PC-9 (cell line): ENCODE results near the gene ME1. TPM values are rescaled to one million over a fixed set of nuclear protein-coding genes. Genes with fewer than 3 reads are reported as not detected.

Experiments
- BruUV-seq: library from RNA; stranded (reverse); fragments of 400-500 nt; replicated peaks from 2 replicates; lab custom pipeline; 2021; lab: Mats Ljungman, UMichigan
- CTCF ChIA-PET: fragments of 300-600 bp; sonication (Branson Sonifier 250); formaldehyde crosslinking; loops from one replicate; lab custom pipeline; 2022; ENCODE audit warnings: antibody characterized with exemption; lab: Charles Lee
- POLR2A ChIA-PET: fragments of 300-600 bp; sonication (Branson Sonifier 250); formaldehyde crosslinking; loops from one replicate; lab custom pipeline; 2022; ENCODE audit warnings: antibody characterized with exemption; ENCODE audit not compliant: unreplicated experiment; lab: Charles Lee
- DNase-seq, 2 experiments: peaks; one replicate each; pipeline versions ENCODE4 v3.0.0 to v3.0.0-alpha.2; 2015 to 2022; ENCODE audit warnings: mixed read lengths in 1 of 2
- H2AFZ ChIP-seq: fragments of 200-600 bp; sonication (generic); 2 replicates; pipeline ENCODE4 v1.8.1; 2017; ENCODE audit warnings: antibody characterized with exemption
- H3F3A ChIP-seq: fragments of 200-600 bp; sonication (generic); 2 replicates; pipeline ENCODE4 v1.8.1; 2017; ENCODE audit warnings: antibody characterized with exemption, mild to moderate bottlenecking, low read depth; ENCODE audit not compliant: insufficient read depth
- H3K27ac ChIP-seq: fragments of 200-600 bp; sonication (generic); 2 replicates; pipeline ENCODE4 v1.6.1; 2016; ENCODE audit warnings: mixed run types
- H3K27me3 ChIP-seq: fragments of 200-600 bp; sonication (generic); 2 replicates; pipeline ENCODE4 v1.6.1; 2016; ENCODE audit warnings: low read depth, mixed run types; ENCODE audit not compliant: insufficient read depth
- H3K36me3 ChIP-seq: fragments of 200-600 bp; sonication (generic); 2 replicates; pipeline ENCODE4 v1.6.1; 2016; ENCODE audit warnings: low read depth, mixed run types
- H3K4me1 ChIP-seq: fragments of 200-600 bp; sonication (generic); replicated peaks from 2 replicates; pipeline ENCODE4 v1.6.1; 2016; ENCODE audit warnings: mixed run types; ENCODE audit not compliant: insufficient read depth
- H3K4me2 ChIP-seq: fragments of 200-600 bp; sonication (generic); 2 replicates; pipeline ENCODE4 v1.6.1; 2017; ENCODE audit warnings: mixed run types
- H3K4me3 ChIP-seq: fragments of 200-600 bp; sonication (generic); 2 replicates; pipeline ENCODE4 v1.6.1; 2016; ENCODE audit warnings: mixed run types
- H3K79me2 ChIP-seq: fragments of 200-600 bp; sonication (generic); 2 replicates; pipeline ENCODE4 v1.6.1; 2017; ENCODE audit warnings: low read depth, mixed run types
- H3K9me2 ChIP-seq: fragments of 200-600 bp; sonication (generic); 2 replicates; pipeline ENCODE4 v1.8.1; 2017; ENCODE audit warnings: mild to moderate bottlenecking; ENCODE audit not compliant: insufficient read depth
- H3K9me3 ChIP-seq: fragments of 200-600 bp; sonication (generic); 2 replicates; pipeline ENCODE4 v1.8.1; 2016; ENCODE audit warnings: low read depth; ENCODE audit not compliant: insufficient read depth
- H4K20me1 ChIP-seq: fragments of 200-600 bp; sonication (generic); 2 replicates; pipeline ENCODE4 v1.8.1; 2017; ENCODE audit not compliant: insufficient read depth
- CTCF ChIP-seq: fragments of 200-600 bp; sonication (generic); conservative IDR thresholded peaks from 2 replicates; pipeline ENCODE4 v1.6.1; 2017; ENCODE audit warnings: mixed run types, antibody characterized with exemption, mild to moderate bottlenecking, moderate library complexity
- EZH2 ChIP-seq: fragments of 200-600 bp; sonication (generic); IDR thresholded peaks from 2 replicates; pipeline ENCODE4 v1.8.0; 2017; ENCODE audit warnings: antibody characterized with exemption, low read depth
- intact Hi-C: fragments of 100-400 bp; cut with micrococcal nuclease; formaldehyde crosslinking; loops from one replicate; pipeline ENCODE4 v1.10.0; 2022; ENCODE audit not compliant: unreplicated experiment
- total RNA-seq: library from RNA; stranded (reverse); gene quantifications from 2 replicates; pipeline ENCODE4 v1.2.3, GENCODE V29; 2021

Gene ME1
- total RNA-seq, 1 experiment from 2014 or later = 111 TPM

- Histone ChIP-seq H3K79me2 (no peaks in the 10 kb centered on the region), H3K4me1 (no peaks in the 10 kb centered on the region), H3K27ac (no peak overlapping the region), H3K4me3 (no peak overlapping the region), H3F3A (peaks cover 3% of the 10 kb centered on the region; the same call in 1 of the 2 replicates), H2AFZ (no peak overlapping the region), H3K27me3 (no peaks in the 10 kb centered on the region), H3K4me2 (no peak overlapping the region), H3K9me3 (no peaks in the 10 kb centered on the region), H4K20me1 (0 out of 2 replicates have a peak, but pooled peaks cover 8% of the 10 kb centered on the region), H3K36me3 (no peaks in the 10 kb centered on the region), H3K9me2 (no peaks in the 10 kb centered on the region)
- no peak for DNase-seq
- TF ChIP-seq CTCF (no peak), EZH2 (no peak)
- BruUV-seq = no TSS peak
- ChIA-PET CTCF (no interaction called here), POLR2A (no interaction called here)
- intact Hi-C loops = no loop called here
Measured at GRCh38 chr6:83285917-83286316, 144.9 kb downstream of the ME1 start.

GRCh38 chr6:83273596-83273995 lies 157.3 kb downstream of the ME1 start:
- Histone ChIP-seq H3K9me3 (no peaks in the 10 kb centered on the region), H3K36me3 (no peaks in the 10 kb centered on the region), H3F3A (0 out of 2 replicates have a peak, but pooled peaks cover 9% of the 10 kb centered on the region), H3K27ac (no peak overlapping the region), H4K20me1 (peaks cover 5% of the 10 kb centered on the region), H3K27me3 (no peaks in the 10 kb centered on the region), H3K4me3 (no peak overlapping the region), H2AFZ (no peak overlapping the region), H3K4me1 (peaks cover 15% of the 10 kb centered on the region), H3K4me2 (no peak overlapping the region), H3K9me2 (no peaks in the 10 kb centered on the region), H3K79me2 (no peaks in the 10 kb centered on the region)
- no TSS peak for BruUV-seq
- DNase-seq = no peak
- TF ChIP-seq CTCF = no peak
- no peak for TF ChIP-seq EZH2
- intact Hi-C loops = no loop called here
- POLR2A ChIA-PET = interaction anchor here (0.5 kb wide), 1 partner anchor 390 kb away, joined by 6 read pairs; no protein-coding TSS in a partner anchor
- CTCF ChIA-PET = no interaction called here

GRCh38 chr6:83270971-83271719 lies 159.7 kb downstream of the ME1 start:
- Histone ChIP-seq H3K79me2 (no peaks in the 10 kb centered on the region), H3K9me2 (no peaks in the 10 kb centered on the region), H3K4me1 (peaks cover 15% of the 10 kb centered on the region), H3K4me3 (no peak overlapping the region), H4K20me1 (peaks cover 9% of the 10 kb centered on the region), H3K36me3 (no peaks in the 10 kb centered on the region), H3K27me3 (no peaks in the 10 kb centered on the region), H3K9me3 (no peaks in the 10 kb centered on the region), H3K27ac (no peak overlapping the region), H3F3A (0 out of 2 replicates have a peak, but pooled peaks cover 9% of the 10 kb centered on the region), H3K4me2 (no peak overlapping the region; the same call in 1 of the 2 replicates), H2AFZ (no peak overlapping the region)
- no TSS peak for BruUV-seq
- TF ChIP-seq EZH2 (no peak), CTCF (no peak)
- intact Hi-C loops = loop anchor here (2.0 kb wide), 1 partner anchor 16 kb away; no protein-coding TSS in a partner anchor
- POLR2A ChIA-PET = interaction anchor here (0.7 kb wide), 1 partner anchor 1552 kb away, joined by 5 read pairs; no protein-coding TSS in a partner anchor
- peak in 1 of 2 experiments; percentile 76 for DNase-seq
- CTCF ChIA-PET = no interaction called here
